K562 (cell line): Measurements from ENCODE around the gene GPHN. TPM values are rescaled to one million over a fixed set of nuclear protein-coding genes. Genes with fewer than 3 reads are reported as not detected.

Experiments used
- ATAC-seq: fragments of 200-7000 bp; cut with Tn5 transposase; 3 replicates; pipeline ENCODE4 v1.9.1; 2020; ENCODE audit warnings: moderate library complexity
- BruUV-seq: library from RNA; stranded (reverse); fragments of 400-500 nt; replicated peaks from 2 replicates; lab custom pipeline; 2021; lab: Mats Ljungman, UMichigan
- CTCF ChIA-PET: fragments of 300-600 bp; formaldehyde crosslinking; extraction: SDS; loops from one replicate; lab custom pipeline; 2021; ENCODE audit warnings: low intra/inter-chr PET ratio; lab: Yijun Ruan, JAX
- POLR2A ChIA-PET: fragments of 300-600, 350-650 bp; sonication (Branson Sonifier 250); formaldehyde crosslinking; extraction: SDS; loops from one replicate; lab custom pipeline; 2021; ENCODE audit warnings: antibody characterized with exemption, inconsistent platforms; lab: Yijun Ruan, JAX
- DNase-seq, 4 experiments: peaks; one replicate each; pipeline versions ENCODE4 v3.0.0 to v3.0.0-alpha.2; 2011 to 2018; ENCODE audit warnings: low spot score in 3 of 4, mixed read lengths in 3 of 4; ENCODE audit errors: extremely low read depth in 1 of 4
- FAIRE-seq: peaks from 2 replicates; lab custom pipeline; 2011; peaks lifted over from hg19 to GRCh38; lab: Jason Lieb, UNC
- H2AFZ ChIP-seq: 2 replicates; pipeline ENCODE4 v1.6.0; 2011; ENCODE audit warnings: low read depth, low read length, control low read depth, inconsistent platforms
- H3K27ac ChIP-seq: fragments of 200-600 bp; 3 replicates; pipeline ENCODE4 v1.8.0; 2011; ENCODE audit warnings: low read depth, mild to moderate bottlenecking, control low read depth, inconsistent platforms, low read length, moderate library complexity, mixed read lengths; ENCODE audit errors: extremely low read depth
- H3K27me3 ChIP-seq, 2 experiments: fragments of 300-600 bp in 1 of 2; 2 replicates in 1 of 2; 3 replicates in 1 of 2; pipeline versions ENCODE4 v1.6.0 to v1.8.0; 2011; ENCODE audit warnings: inconsistent platforms in 2 of 2, low read length in 2 of 2, mild to moderate bottlenecking in 1 of 2, mixed read lengths in 1 of 2, moderate library complexity in 1 of 2; ENCODE audit not compliant: control insufficient read depth in 2 of 2, insufficient read depth in 2 of 2
- H3K36me3 ChIP-seq: fragments of 300-600 bp; 3 replicates; pipeline ENCODE4 v1.8.0; 2011; ENCODE audit warnings: mild to moderate bottlenecking, low read length, inconsistent platforms; ENCODE audit not compliant: control insufficient read depth, insufficient read depth
- H3K4me1 ChIP-seq, 2 experiments: fragments of 200-600 bp in 1 of 2; replicated peaks in 1 of 2; 2 replicates in 1 of 2; 3 replicates in 1 of 2; pipeline versions ENCODE4 v1.5.1 to v1.8.0; 2011; ENCODE audit warnings: inconsistent platforms in 2 of 2, low read length in 2 of 2, mild to moderate bottlenecking in 1 of 2, mixed read lengths in 1 of 2, moderate library complexity in 1 of 2; ENCODE audit not compliant: control insufficient read depth in 2 of 2, insufficient read depth in 2 of 2
- H3K4me2 ChIP-seq: 2 replicates; pipeline ENCODE4 v1.6.1; 2011; ENCODE audit warnings: low read length, control low read depth, inconsistent platforms, mixed read lengths; ENCODE audit not compliant: insufficient read depth
- H3K4me3 ChIP-seq: fragments of 200-600 bp; sonication (generic), shearing (Covaris generic); 2 replicates; pipeline ENCODE4 v1.5.1; 2016; ENCODE audit warnings: control low read depth, inconsistent platforms
- H3K79me2 ChIP-seq: fragments of 200-600 bp; 3 replicates; pipeline ENCODE4 v1.8.0; 2011; ENCODE audit warnings: low read length, inconsistent platforms; ENCODE audit not compliant: control insufficient read depth, insufficient read depth
- H3K9ac ChIP-seq, 2 experiments: 2 replicates each; pipeline versions ENCODE4 v1.6.0 to v1.6.1; 2011; ENCODE audit warnings: low read depth in 2 of 2, low read length in 2 of 2, control low read depth in 1 of 2, inconsistent platforms in 1 of 2, mild to moderate bottlenecking in 1 of 2, mixed read lengths in 1 of 2; ENCODE audit not compliant: insufficient read depth in 1 of 2
- H3K9me1 ChIP-seq: one replicate; pipeline ENCODE4 v1.6.0; 2011; ENCODE audit warnings: inconsistent platforms, mild to moderate bottlenecking, low read length, moderate library complexity; ENCODE audit not compliant: control insufficient read depth, insufficient read depth
- H3K9me3 ChIP-seq: replicated peaks from 2 replicates; pipeline ENCODE4 v1.5.1; 2011; ENCODE audit warnings: low read depth, low read length, inconsistent platforms; ENCODE audit not compliant: control insufficient read depth, insufficient read depth
- H4K20me1 ChIP-seq: replicated peaks from 2 replicates; pipeline ENCODE4 v1.6.1; 2011; ENCODE audit warnings: low read length, inconsistent platforms, mixed read lengths; ENCODE audit not compliant: control insufficient read depth, insufficient read depth
- NEUROD1 ChIP-seq: fragments of 150-350 bp; IDR thresholded peaks from 2 replicates; pipeline ENCODE4 v1.6.1; 2014; ENCODE audit warnings: borderline replicate concordance, low read length, low read depth; ENCODE audit not compliant: partially characterized antibody
- WGBS: fragments of 100-300 bp; shearing (Covaris generic); methylation state at CpG from one replicate; pipeline ENCODE4 v1.1.6; 2016; ENCODE audit warnings: low coverage, mixed read lengths; ENCODE audit not compliant: insufficient coverage; ENCODE audit errors: missing lambda C conversion rate; 5-methylcytosine and 5-hydroxymethylcytosine counted together
- in situ Hi-C: fragments of 300-500 bp; cut with MboI; formaldehyde crosslinking; loops from 4 replicates; pipeline ENCODE4 v1.15.0; 2018; ENCODE audit warnings: inconsistent platforms, mixed read lengths
- intact Hi-C: fragments of 100-400 bp; cut with micrococcal nuclease; formaldehyde crosslinking; loops from 2 replicates; pipeline ENCODE4 v1.14.2; 2022
- polyA plus RNA-seq, 8 experiments: library from polyadenylated mRNA; depleted of rRNA in 4 of 8; stranded (reverse) in 5 of 8; unstranded in 3 of 8; fragments of >200 nt; fragmentation: Nextera tagmentation in 2 of 8; fragmentation: Illumina TruSeq in 1 of 8; extraction: Ambion mirVana in 2 of 8; extraction: Trizol in 1 of 8; gene quantifications; 2 replicates each; pipeline versions ENCODE4 v1.2.1 to v1.2.3, GENCODE V29; 2011 to 2014; ENCODE audit warnings: inconsistent platforms in 1 of 8, missing spikeins in 1 of 8
- total RNA-seq, 7 experiments: library from RNA; depleted of rRNA in 6 of 7; stranded (reverse); fragments of >200 nt in 6 of 7; fragmentation: Illumina TruSeq in 2 of 7; extraction: Trizol in 2 of 7; gene quantifications; 2 replicates each; pipeline versions ENCODE4 v1.2.1 to v1.2.3, GENCODE V29; 2011 to 2021; ENCODE audit warnings: low replicate concordance in 1 of 7
- TF ChIP-seq, protein P1 (sequence below): fragments of 450-650 bp; IDR thresholded peaks from 2 replicates; pipeline ENCODE4 v1.6.1; 2018; ENCODE audit not compliant: partially characterized antibody

The GPHN gene
- total and polyA plus RNA-seq, 9 of the 15 experiments (the other 6 are each of a cell fraction or from before 2014, with no cell fraction given): 5.9 to 16.0 (median 11.4) TPM

GRCh38 chr14:66772146-66772545 lies 264.2 kb downstream of the GPHN start:
- no peak overlapping the region for H3K9ac ChIP-seq
- no peak overlapping the region for H3K4me3 ChIP-seq
- no peaks in the 10 kb centered on the region for H3K36me3 ChIP-seq
- intact Hi-C loops (no loop called here), in situ Hi-C loops (no loop called here)
- H3K4me1 ChIP-seq: no peaks in the 10 kb centered on the region
- no TSS peak for BruUV-seq
- H3K79me2 ChIP-seq: no peaks in the 10 kb centered on the region
- H4K20me1 ChIP-seq: no peaks in the 10 kb centered on the region
- no peaks in the 10 kb centered on the region for H3K9me3 ChIP-seq
- no peak overlapping the region for H2AFZ ChIP-seq
- FAIRE-seq (no peak), ATAC-seq (no peak), DNase-seq (no peak)
- CTCF ChIA-PET: no interaction called here
- 44% methylated on average over 2 of the region's 2 CpGs for WGBS
- TF ChIP-seq, protein P1, sequence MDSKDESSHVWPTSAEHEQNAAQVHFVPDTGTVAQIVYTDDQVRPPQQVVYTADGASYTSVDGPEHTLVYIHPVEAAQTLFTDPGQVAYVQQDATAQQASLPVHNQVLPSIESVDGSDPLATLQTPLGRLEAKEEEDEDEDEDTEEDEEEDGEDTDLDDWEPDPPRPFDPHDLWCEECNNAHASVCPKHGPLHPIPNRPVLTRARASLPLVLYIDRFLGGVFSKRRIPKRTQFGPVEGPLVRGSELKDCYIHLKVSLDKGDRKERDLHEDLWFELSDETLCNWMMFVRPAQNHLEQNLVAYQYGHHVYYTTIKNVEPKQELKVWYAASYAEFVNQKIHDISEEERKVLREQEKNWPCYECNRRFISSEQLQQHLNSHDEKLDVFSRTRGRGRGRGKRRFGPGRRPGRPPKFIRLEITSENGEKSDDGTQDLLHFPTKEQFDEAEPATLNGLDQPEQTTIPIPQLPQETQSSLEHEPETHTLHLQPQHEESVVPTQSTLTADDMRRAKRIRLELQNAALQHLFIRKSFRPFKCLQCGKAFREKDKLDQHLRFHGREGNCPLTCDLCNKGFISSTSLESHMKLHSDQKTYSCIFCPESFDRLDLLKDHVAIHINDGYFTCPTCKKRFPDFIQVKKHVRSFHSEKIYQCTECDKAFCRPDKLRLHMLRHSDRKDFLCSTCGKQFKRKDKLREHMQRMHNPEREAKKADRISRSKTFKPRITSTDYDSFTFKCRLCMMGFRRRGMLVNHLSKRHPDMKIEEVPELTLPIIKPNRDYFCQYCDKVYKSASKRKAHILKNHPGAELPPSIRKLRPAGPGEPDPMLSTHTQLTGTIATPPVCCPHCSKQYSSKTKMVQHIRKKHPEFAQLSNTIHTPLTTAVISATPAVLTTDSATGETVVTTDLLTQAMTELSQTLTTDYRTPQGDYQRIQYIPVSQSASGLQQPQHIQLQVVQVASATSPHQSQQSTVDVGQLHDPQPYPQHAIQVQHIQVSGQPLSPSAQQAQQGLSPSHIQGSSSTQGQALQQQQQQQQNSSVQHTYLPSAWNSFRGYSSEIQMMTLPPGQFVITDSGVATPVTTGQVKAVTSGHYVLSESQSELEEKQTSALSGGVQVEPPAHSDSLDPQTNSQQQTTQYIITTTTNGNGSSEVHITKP: peak; percentile 55
- no peak for TF ChIP-seq NEUROD1
- POLR2A ChIA-PET: no interaction called here
- H3K27ac ChIP-seq: no peak overlapping the region
- no peaks in the 10 kb centered on the region for H3K27me3 ChIP-seq
- H3K9me1 ChIP-seq: no peaks in the 10 kb centered on the region
- H3K4me2 ChIP-seq: no peak overlapping the region
